GM21723 (cell line): ENCODE measurements around the gene COL16A1.

Experiments
- ATAC-seq: cut with Tn5 transposase; IDR thresholded peaks from one replicate; pipeline ENCODE4 v1.9.1; 2021; ENCODE audit warnings: mild to moderate bottlenecking, moderate library complexity; ENCODE audit not compliant: unreplicated experiment

The COL16A1 gene

DNA sequence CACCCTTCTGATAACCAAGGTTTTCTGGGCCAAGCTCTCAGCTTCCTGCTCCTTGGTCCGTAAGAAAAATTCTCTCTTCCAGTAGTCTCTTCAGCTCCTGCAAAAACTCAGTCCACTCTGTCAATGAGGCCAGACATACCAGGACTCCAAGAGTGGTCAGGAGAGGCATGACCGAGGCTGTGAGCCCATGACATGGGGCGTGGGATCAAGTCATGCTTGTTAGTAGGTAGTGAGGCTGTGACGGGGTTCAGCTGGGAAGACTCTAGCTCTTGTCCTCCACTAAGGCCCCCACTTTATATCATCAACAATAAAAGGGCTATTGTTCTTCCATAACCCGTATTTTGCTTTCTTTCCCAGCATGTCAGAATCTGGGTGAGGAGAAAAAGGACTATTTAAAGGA is 96.5 kb downstream of the COL16A1 start:
- no peak for ATAC-seq

DNA sequence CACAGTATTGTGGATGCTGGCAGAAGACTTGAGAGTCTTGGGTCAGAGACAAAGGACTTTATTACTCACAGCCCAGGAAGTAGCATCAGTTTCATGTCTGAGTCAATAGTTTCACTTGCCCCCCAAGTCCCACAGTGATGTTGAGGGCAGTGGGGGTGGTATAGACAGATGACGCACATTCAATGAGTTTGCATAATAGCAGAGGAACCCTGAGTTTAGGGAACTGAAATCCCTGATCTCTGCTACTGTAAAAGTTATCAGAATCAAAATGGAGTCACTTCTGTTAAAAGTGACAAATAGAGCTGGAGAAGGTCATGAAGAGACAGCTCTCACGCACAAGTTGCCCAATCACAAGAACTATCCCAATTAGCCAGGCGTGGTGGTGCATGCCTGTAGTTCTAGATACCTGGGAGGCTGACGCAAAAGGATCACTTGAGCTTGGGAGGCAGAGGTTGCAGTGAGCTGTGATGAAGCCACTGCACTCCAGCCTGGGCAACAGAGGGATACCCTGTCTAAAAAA is 97.8 kb downstream of the COL16A1 start:
- ATAC-seq: peak; percentile 94
